ENCODE results near the gene HOXA9. TPM values are rescaled to one million over a fixed set of nuclear protein-coding genes. Genes with fewer than 3 reads are reported as not detected.

Gene HOXA9
- total RNA-seq, 4 donors from 2014 or later: 19.5 to 130 (median 50.6) TPM

GRCh38 chr7:27189295-27189996, 24.1 kb upstream of the HOXA9 start:
- 12% methylated on average over 22 of the region's 22 CpGs; no CpG with 5 or more reads in 1 of the 2 donors for WGBS, 2 donors (ENCODE audit: low coverage in 1 of 2)
- H3K4me1 ChIP-seq: peaks cover 16 to 66% (median 48%) of the 10 kb centered on the region in 4 donors
- H3K9me3 ChIP-seq: no peaks in the 10 kb centered on the region
- intact Hi-C loops (cut with DNase I; ENCODE audit: low total_unique reads) (loop anchor here (5.0 kb wide), 1 partner anchor 828 kb away; no protein-coding TSS in a partner anchor), in situ Hi-C loops (cut with MboI; ENCODE audit: low pct_ligation_motif_present in 1 of 4, low pct_unique_long_range_greater_than_20kb in 1 of 4, low sequenced_read_pairs in 3 of 4) (loop anchor here in 3 of 4 donors (10.0 to 25.0 kb wide), 2 partner anchors 1327 to 1335 kb away; no protein-coding TSS in a partner anchor)
- no peaks in the 10 kb centered on the region for H3K36me3 ChIP-seq
- H3K27ac ChIP-seq: peak overlapping the region; percentile 95 to 99 (median 98)
- DNase-seq: peak; percentile 78
- H3K4me3 ChIP-seq: peak overlapping the region in 3 of 4 donors; percentile 37 to 79 (median 68)
- TF ChIP-seq POLR2AphosphoS5 (IDR thresholded peaks at IDR 0.05): peak; percentile 63 to 88 (median 82)
- TF ChIP-seq, protein P1, sequence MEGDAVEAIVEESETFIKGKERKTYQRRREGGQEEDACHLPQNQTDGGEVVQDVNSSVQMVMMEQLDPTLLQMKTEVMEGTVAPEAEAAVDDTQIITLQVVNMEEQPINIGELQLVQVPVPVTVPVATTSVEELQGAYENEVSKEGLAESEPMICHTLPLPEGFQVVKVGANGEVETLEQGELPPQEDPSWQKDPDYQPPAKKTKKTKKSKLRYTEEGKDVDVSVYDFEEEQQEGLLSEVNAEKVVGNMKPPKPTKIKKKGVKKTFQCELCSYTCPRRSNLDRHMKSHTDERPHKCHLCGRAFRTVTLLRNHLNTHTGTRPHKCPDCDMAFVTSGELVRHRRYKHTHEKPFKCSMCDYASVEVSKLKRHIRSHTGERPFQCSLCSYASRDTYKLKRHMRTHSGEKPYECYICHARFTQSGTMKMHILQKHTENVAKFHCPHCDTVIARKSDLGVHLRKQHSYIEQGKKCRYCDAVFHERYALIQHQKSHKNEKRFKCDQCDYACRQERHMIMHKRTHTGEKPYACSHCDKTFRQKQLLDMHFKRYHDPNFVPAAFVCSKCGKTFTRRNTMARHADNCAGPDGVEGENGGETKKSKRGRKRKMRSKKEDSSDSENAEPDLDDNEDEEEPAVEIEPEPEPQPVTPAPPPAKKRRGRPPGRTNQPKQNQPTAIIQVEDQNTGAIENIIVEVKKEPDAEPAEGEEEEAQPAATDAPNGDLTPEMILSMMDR (IDR thresholded peaks at IDR 0.05): no peak
- TF ChIP-seq POLR2A (IDR thresholded peaks at IDR 0.05): peak; percentile 84
- no peak for TF ChIP-seq EP300 (IDR thresholded peaks at IDR 0.05; ENCODE audit: low read depth)
- H3K27me3 ChIP-seq: peaks cover 64% of the 10 kb centered on the region

GRCh38 chr7:27188386-27189294, 23.3 kb upstream of the HOXA9 start:
- 13% methylated on average over 44 of the region's 49 CpGs; no CpG with 5 or more reads in 1 of the 2 donors for WGBS, 2 donors (ENCODE audit: low coverage in 1 of 2)
- H3K27me3 ChIP-seq: peaks cover 65% of the 10 kb centered on the region
- peak; percentile 39 for DNase-seq
- TF ChIP-seq POLR2A (IDR thresholded peaks at IDR 0.05): no peak
- no peak for TF ChIP-seq POLR2AphosphoS5 (IDR thresholded peaks at IDR 0.05)
- TF ChIP-seq, protein P1 (IDR thresholded peaks at IDR 0.05): no peak
- TF ChIP-seq EP300 (IDR thresholded peaks at IDR 0.05; ENCODE audit: low read depth): no peak
- H3K9me3 ChIP-seq: no peaks in the 10 kb centered on the region
- H3K27ac ChIP-seq: peak overlapping the region; percentile 95 to 99 (median 98)
- intact Hi-C loops (cut with DNase I; ENCODE audit: low total_unique reads): loop anchor here (5.0 kb wide), 1 partner anchor 829 kb away; no protein-coding TSS in a partner anchor
- in situ Hi-C loops (cut with MboI; ENCODE audit: low pct_ligation_motif_present in 1 of 4, low pct_unique_long_range_greater_than_20kb in 1 of 4, low sequenced_read_pairs in 3 of 4): loop anchor here in 3 of 4 donors (10.0 to 25.0 kb wide), 2 partner anchors 1326 to 1334 kb away; no protein-coding TSS in a partner anchor
- H3K4me3 ChIP-seq: peak overlapping the region; percentile 37 to 79 (median 57)
- H3K4me1 ChIP-seq: peaks cover 16 to 69% (median 53%) of the 10 kb centered on the region in 4 donors
- no peaks in the 10 kb centered on the region for H3K36me3 ChIP-seq

DNA sequence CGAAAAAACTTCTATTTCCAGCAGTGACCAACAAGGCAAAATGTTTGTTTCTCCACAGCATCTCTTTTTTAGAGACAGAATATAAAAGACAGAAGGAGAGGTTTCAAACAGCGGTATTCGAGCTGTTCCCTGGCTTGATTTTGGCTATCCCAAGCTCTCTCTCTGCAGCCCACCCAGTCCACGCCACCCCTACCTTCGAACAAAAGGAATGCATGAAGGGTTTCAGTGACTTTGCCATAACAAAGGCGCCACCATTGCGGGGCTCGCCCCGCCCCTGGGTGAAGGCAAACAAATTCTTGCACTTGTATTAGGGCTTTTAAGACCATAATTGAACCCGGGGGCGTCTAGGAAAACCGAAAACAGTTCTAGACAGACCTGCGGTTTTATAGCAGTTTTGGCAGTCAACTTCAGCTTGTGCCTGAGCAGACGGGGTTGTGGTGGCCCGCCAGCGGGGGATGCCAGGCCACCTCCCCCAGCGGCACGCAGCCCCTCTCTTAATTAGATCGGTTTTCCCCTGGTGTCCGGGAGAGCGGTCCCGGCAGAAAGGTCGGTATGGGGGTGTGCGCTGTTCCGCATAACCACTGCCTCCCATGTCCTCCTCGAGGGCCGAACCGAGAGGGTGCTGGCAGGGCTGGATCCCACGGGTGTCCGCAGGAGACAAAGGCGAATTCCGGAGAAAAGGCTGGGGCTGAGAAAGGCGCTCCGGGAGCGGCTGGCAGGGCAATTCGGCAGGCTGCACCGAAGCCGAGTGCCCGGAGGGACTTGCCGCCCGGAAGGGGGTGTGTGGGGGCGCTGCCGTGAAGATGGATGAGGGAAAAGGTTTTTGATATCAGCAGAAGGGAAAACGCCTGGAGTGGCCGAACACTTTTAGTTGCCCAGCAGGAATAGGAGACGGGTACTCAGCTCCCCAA, 22.4 kb upstream of the HOXA9 start:
- Histone ChIP-seq H3K9me3 (no peaks in the 10 kb centered on the region), H3K4me1 (peaks cover 16 to 68% (median 53%) of the 10 kb centered on the region in 4 donors), H3K27me3 (peaks cover 66% of the 10 kb centered on the region), H3K4me3 (peak overlapping the region; percentile 37 to 79 (median 57)), H3K27ac (peak overlapping the region; percentile 95 to 99 (median 98)), H3K36me3 (no peaks in the 10 kb centered on the region)
- TF ChIP-seq, protein P1 (IDR thresholded peaks at IDR 0.05): no peak
- TF ChIP-seq EP300 (IDR thresholded peaks at IDR 0.05; ENCODE audit: low read depth) (no peak), POLR2AphosphoS5 (IDR thresholded peaks at IDR 0.05) (no peak)
- WGBS, 2 donors (ENCODE audit: low coverage in 1 of 2): 0 to 4% methylated on average over 2 to 46 of the region's 46 CpGs
- intact Hi-C loops (cut with DNase I; ENCODE audit: low total_unique reads) (loop anchor here (5.0 kb wide), 1 partner anchor 830 kb away; no protein-coding TSS in a partner anchor), in situ Hi-C loops (cut with MboI; ENCODE audit: low pct_ligation_motif_present in 1 of 4, low pct_unique_long_range_greater_than_20kb in 1 of 4, low sequenced_read_pairs in 3 of 4) (loop anchor here in 3 of 4 donors (10.0 to 25.0 kb wide), 2 partner anchors 1325 to 1333 kb away; no protein-coding TSS in a partner anchor)
- peak; percentile 35 for DNase-seq

All from transverse colon (tissue), 4 donors.